ENCODE results near the gene ETNK1.
"Not testable (repeated sequence)": the region's sequence is repeated elsewhere in the genome, so short reads cannot be mapped to it uniquely, and the experiment has no call there.

Gene ETNK1

GRCh38 chr12:22624870-22625761, at the start of gene ETNK1:
Gene ETNK1, plus strand, starts transcription at chr12:22625171. Its CDS starts 260 bp downstream, at chr12:22625431.
- DNase-seq (ENCODE audit: extremely low read depth in 1 of 2, low read depth in 1 of 2), result peak; percentile 47 to 81

- DNase-seq (ENCODE audit: extremely low read depth in 1 of 2, low read depth in 1 of 2), result no peak
Observed at GRCh38 chr12:22576065-22576464, 48.9 kb upstream of the ETNK1 start.

GRCh38 chr12:22576473-22576872, 48.5 kb upstream of the ETNK1 start:
- no peak for DNase-seq (ENCODE audit: extremely low read depth in 1 of 2, low read depth in 1 of 2)

- DNase-seq (ENCODE audit: extremely low read depth in 1 of 2, low read depth in 1 of 2), result no peak
Observed at GRCh38 chr12:22577667-22578066, 47.3 kb upstream of the ETNK1 start.

GRCh38 chr12:22578328-22578727, 46.6 kb upstream of the ETNK1 start:
- DNase-seq (ENCODE audit: extremely low read depth in 1 of 2, low read depth in 1 of 2), result no peak

- DNase-seq (ENCODE audit: extremely low read depth in 1 of 2, low read depth in 1 of 2), result no peak
Observed at GRCh38 chr12:22588817-22589216, 36.2 kb upstream of the ETNK1 start.

- no peak for DNase-seq (ENCODE audit: extremely low read depth in 1 of 2, low read depth in 1 of 2)
Observed at GRCh38 chr12:22593864-22594263, 31.1 kb upstream of the ETNK1 start.

GRCh38 chr12:22597539-22597938, 27.4 kb upstream of the ETNK1 start:
- not testable (repeated sequence) for DNase-seq (ENCODE audit: extremely low read depth in 1 of 2, low read depth in 1 of 2)

- DNase-seq (ENCODE audit: extremely low read depth in 1 of 2, low read depth in 1 of 2), result no peak
Observed at GRCh38 chr12:22598141-22598762, 26.7 kb upstream of the ETNK1 start.

GRCh38 chr12:22598763-22599161, 26.2 kb upstream of the ETNK1 start:
- DNase-seq (ENCODE audit: extremely low read depth in 1 of 2, low read depth in 1 of 2), result no peak

GRCh38 chr12:22600181-22600580, 24.8 kb upstream of the ETNK1 start:
- no peak for DNase-seq (ENCODE audit: extremely low read depth in 1 of 2, low read depth in 1 of 2)

GRCh38 chr12:22609501-22609900, 15.5 kb upstream of the ETNK1 start:
- DNase-seq (ENCODE audit: extremely low read depth in 1 of 2, low read depth in 1 of 2), result no peak

- DNase-seq (ENCODE audit: extremely low read depth in 1 of 2, low read depth in 1 of 2), result no peak
Observed at GRCh38 chr12:22610131-22610530, 14.8 kb upstream of the ETNK1 start.

- not testable (repeated sequence) for DNase-seq (ENCODE audit: extremely low read depth in 1 of 2, low read depth in 1 of 2)
Observed at GRCh38 chr12:22612822-22613221, 12.1 kb upstream of the ETNK1 start.

- DNase-seq (ENCODE audit: extremely low read depth in 1 of 2, low read depth in 1 of 2), result no peak
Observed at GRCh38 chr12:22615963-22616501, 8.9 kb upstream of the ETNK1 start.

GRCh38 chr12:22617630-22618029, 7.3 kb upstream of the ETNK1 start:
- no peak for DNase-seq (ENCODE audit: extremely low read depth in 1 of 2, low read depth in 1 of 2)

- DNase-seq (ENCODE audit: extremely low read depth in 1 of 2, low read depth in 1 of 2), result no peak
Observed at GRCh38 chr12:22624548-22624869, 462 bp upstream of the ETNK1 start.

- DNase-seq (ENCODE audit: extremely low read depth in 1 of 2, low read depth in 1 of 2), result no peak
Observed at GRCh38 chr12:22625762-22626294, 857 bp downstream of the ETNK1 start.

- DNase-seq (ENCODE audit: extremely low read depth in 1 of 2, low read depth in 1 of 2), result no peak
Observed at GRCh38 chr12:22626406-22626805, 1.4 kb downstream of the ETNK1 start.

- DNase-seq (ENCODE audit: extremely low read depth in 1 of 2, low read depth in 1 of 2), result no peak
Observed at GRCh38 chr12:22627371-22627770, 2.4 kb downstream of the ETNK1 start.

- no peak for DNase-seq (ENCODE audit: extremely low read depth in 1 of 2, low read depth in 1 of 2)
Observed at GRCh38 chr12:22628228-22628627, 3.3 kb downstream of the ETNK1 start.

Data from activated CD8-positive, alpha-beta memory T cell treated with anti-CD3 and anti-CD28 coated beads for 1 hour (primary cell).